OCI-LY7 (cell line): ENCODE measurements around the gene IGFL4. TPM values are rescaled to one million over a fixed set of nuclear protein-coding genes. Genes with fewer than 3 reads are reported as not detected.

Source experiments
- BruUV-seq: library from RNA; stranded (reverse); fragments of 400-500 nt; replicated peaks from 2 replicates; lab custom pipeline; 2021; lab: Mats Ljungman, UMichigan
- CTCF ChIA-PET: fragments of 300-600 bp; sonication (Branson Sonifier 250); formaldehyde crosslinking; loops from one replicate; lab custom pipeline; 2022; ENCODE audit warnings: antibody characterized with exemption; ENCODE audit not compliant: unreplicated experiment; lab: Charles Lee
- POLR2A ChIA-PET: fragments of 300-600 bp; sonication (Branson Sonifier 250); formaldehyde crosslinking; loops from one replicate; lab custom pipeline; 2022; ENCODE audit warnings: antibody characterized with exemption; lab: Charles Lee
- DNase-seq: peaks from one replicate; pipeline ENCODE4 v3.0.0-alpha.2; 2015; ENCODE audit warnings: low spot score
- H2AFZ ChIP-seq: fragments of 200-600 bp; sonication (generic), shearing (Covaris generic); 2 replicates; pipeline ENCODE4 v1.6.1; 2014; ENCODE audit warnings: mild to moderate bottlenecking, antibody characterized with exemption, low read length, moderate library complexity
- H3K27ac ChIP-seq: fragments of 200-600 bp; sonication (generic); 2 replicates; pipeline ENCODE4 v1.5.1; 2014; ENCODE audit warnings: mixed run types, low read depth, mild to moderate bottlenecking, moderate library complexity, low read length, inconsistent platforms; ENCODE audit not compliant: poor library complexity, severe bottlenecking
- H3K36me3 ChIP-seq: fragments of 200-600 bp; sonication (generic); 2 replicates; pipeline ENCODE4 v1.6.1; 2014; ENCODE audit warnings: mild to moderate bottlenecking, antibody characterized with exemption, low read length, moderate library complexity, mixed read lengths; ENCODE audit not compliant: insufficient read depth
- H3K4me1 ChIP-seq: fragments of 200-600 bp; sonication (generic); 2 replicates; pipeline ENCODE4 v1.5.1; 2014; ENCODE audit warnings: mild to moderate bottlenecking, low read length; ENCODE audit not compliant: insufficient read depth, poor library complexity, severe bottlenecking
- H3K4me2 ChIP-seq: fragments of 200-600 bp; sonication (generic); 2 replicates; pipeline ENCODE4 v1.6.1; 2014; ENCODE audit warnings: mild to moderate bottlenecking, low read length
- H3K4me3 ChIP-seq: fragments of 200-600 bp; sonication (generic); 2 replicates; pipeline ENCODE4 v1.5.1; 2014; ENCODE audit warnings: mild to moderate bottlenecking, low read depth, low read length; ENCODE audit not compliant: poor library complexity, severe bottlenecking
- H3K79me2 ChIP-seq: fragments of 200-600 bp; sonication (generic); 2 replicates; pipeline ENCODE4 v1.6.1; 2016; ENCODE audit warnings: low read depth, mild to moderate bottlenecking, low read length, moderate library complexity, mixed read lengths; ENCODE audit not compliant: insufficient read depth
- H3K9me2 ChIP-seq: fragments of 200-600 bp; sonication (generic); 2 replicates; pipeline ENCODE4 v1.6.1; 2016; ENCODE audit warnings: mild to moderate bottlenecking, low read length, mixed read lengths; ENCODE audit not compliant: insufficient read depth
- H3K9me3 ChIP-seq: fragments of 200-600 bp; sonication (generic); 2 replicates; pipeline ENCODE4 v1.6.1; 2014; ENCODE audit warnings: mild to moderate bottlenecking, mixed run types, low read length, mixed read lengths
- H4K20me1 ChIP-seq: fragments of 200-600 bp; sonication (generic); 2 replicates; pipeline ENCODE4 v1.6.1; 2014; ENCODE audit warnings: mild to moderate bottlenecking, antibody characterized with exemption, low read length, moderate library complexity, mixed read lengths; ENCODE audit not compliant: insufficient read depth
- EZH2phosphoT487 ChIP-seq: fragments of 200-600 bp; sonication (generic); IDR thresholded peaks from 2 replicates; pipeline ENCODE4 v1.6.1; 2018; ENCODE audit warnings: low read depth, borderline replicate concordance, mild to moderate bottlenecking, mixed run types, antibody characterized with exemption, low read length, moderate library complexity, mixed read lengths
- intact Hi-C: fragments of 100-400 bp; cut with micrococcal nuclease; formaldehyde crosslinking; loops from one replicate; pipeline ENCODE4 v1.10.0; 2022; ENCODE audit not compliant: unreplicated experiment
- total RNA-seq, 2 experiments: library from RNA; depleted of rRNA in 1 of 2; stranded (reverse); fragments of >200 nt in 1 of 2; shearing (Covaris generic) in 1 of 2; gene quantifications; 2 replicates each; pipeline ENCODE4 v1.2.3, GENCODE V29; 2014 to 2022
- TF ChIP-seq, protein P1 (sequence below): fragments of 200-600 bp; sonication (generic); conservative IDR thresholded peaks from 2 replicates; pipeline ENCODE4 v1.5.1; 2014; ENCODE audit warnings: mild to moderate bottlenecking, antibody characterized with exemption, low read length, moderate library complexity, mixed read lengths

Gene IGFL4
- total RNA-seq, 2 experiments from 2014 or later, result not detected

DNA sequence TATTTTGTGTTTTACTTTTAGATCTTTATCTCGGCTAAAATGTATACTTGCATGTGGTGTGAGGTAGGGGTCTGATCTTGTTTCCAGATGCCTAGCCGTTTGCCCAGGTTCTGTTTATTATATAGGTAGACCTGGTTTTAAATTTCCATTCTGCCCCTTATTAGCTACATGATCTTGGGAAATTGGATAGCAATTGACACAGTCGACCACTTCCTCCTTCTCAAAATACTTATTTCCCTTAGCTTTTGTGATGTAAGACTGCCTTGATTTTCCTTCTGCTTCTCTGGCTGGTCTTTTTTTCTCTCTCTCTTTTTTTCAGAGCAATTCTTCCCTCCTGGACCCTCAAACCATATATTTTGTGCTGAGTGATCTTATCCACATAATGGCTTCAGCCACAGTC is 15.0 kb downstream of the IGFL4 start:
- peaks cover 4% of the 10 kb centered on the region; the same call in 1 of the 2 replicates for H3K9me3 ChIP-seq
- intact Hi-C loops, result loop anchor here (10.0 kb wide), 1 partner anchor 159 kb away; no protein-coding TSS in a partner anchor
- no peaks in the 10 kb centered on the region for H4K20me1 ChIP-seq
- DNase-seq, result no peak
- no peak for TF ChIP-seq EZH2phosphoT487
- TF ChIP-seq, protein P1, sequence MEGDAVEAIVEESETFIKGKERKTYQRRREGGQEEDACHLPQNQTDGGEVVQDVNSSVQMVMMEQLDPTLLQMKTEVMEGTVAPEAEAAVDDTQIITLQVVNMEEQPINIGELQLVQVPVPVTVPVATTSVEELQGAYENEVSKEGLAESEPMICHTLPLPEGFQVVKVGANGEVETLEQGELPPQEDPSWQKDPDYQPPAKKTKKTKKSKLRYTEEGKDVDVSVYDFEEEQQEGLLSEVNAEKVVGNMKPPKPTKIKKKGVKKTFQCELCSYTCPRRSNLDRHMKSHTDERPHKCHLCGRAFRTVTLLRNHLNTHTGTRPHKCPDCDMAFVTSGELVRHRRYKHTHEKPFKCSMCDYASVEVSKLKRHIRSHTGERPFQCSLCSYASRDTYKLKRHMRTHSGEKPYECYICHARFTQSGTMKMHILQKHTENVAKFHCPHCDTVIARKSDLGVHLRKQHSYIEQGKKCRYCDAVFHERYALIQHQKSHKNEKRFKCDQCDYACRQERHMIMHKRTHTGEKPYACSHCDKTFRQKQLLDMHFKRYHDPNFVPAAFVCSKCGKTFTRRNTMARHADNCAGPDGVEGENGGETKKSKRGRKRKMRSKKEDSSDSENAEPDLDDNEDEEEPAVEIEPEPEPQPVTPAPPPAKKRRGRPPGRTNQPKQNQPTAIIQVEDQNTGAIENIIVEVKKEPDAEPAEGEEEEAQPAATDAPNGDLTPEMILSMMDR, result no peak
- H3K4me1 ChIP-seq, result no peaks in the 10 kb centered on the region
- POLR2A ChIA-PET, result no interaction called here
- CTCF ChIA-PET, result no interaction called here
- no peaks in the 10 kb centered on the region for H3K79me2 ChIP-seq
- BruUV-seq, result no TSS peak
- H3K9me2 ChIP-seq, result no peaks in the 10 kb centered on the region
- H3K36me3 ChIP-seq, result peaks cover 8% of the 10 kb centered on the region; the same call in 1 of the 2 replicates
- H3K4me3 ChIP-seq, result no peak overlapping the region
- no peak overlapping the region for H3K27ac ChIP-seq
- H2AFZ ChIP-seq, result no peak overlapping the region
- no peak overlapping the region for H3K4me2 ChIP-seq

DNA sequence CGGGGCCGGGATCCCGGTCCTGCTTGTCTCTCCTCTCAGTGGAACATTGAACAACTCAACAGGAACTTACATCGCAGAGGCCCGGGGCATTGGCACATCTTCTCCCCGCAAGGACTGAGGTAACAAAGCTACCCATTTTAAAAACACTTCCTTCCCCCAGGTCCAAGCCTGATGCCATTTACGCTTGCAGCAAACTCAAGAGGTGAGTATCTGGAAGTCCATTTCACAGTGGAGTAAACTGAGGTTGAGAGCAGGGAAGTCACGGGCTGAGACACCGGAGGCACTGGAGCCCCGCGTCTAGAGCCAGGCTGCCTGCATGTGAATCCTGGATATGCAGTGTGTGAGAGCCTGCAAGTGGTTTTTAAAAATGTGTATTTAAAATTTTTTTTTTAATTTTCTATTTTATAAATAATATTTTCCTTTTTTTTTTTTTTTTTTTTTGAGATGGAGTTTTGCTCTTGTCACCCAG is 17.5 kb downstream of the IGFL4 start:
- H3K9me3 ChIP-seq, result no peaks in the 10 kb centered on the region
- no TSS peak for BruUV-seq
- H3K27ac ChIP-seq, result no peak overlapping the region
- peaks cover 5% of the 10 kb centered on the region; the same call in 1 of the 2 replicates for H3K36me3 ChIP-seq
- POLR2A ChIA-PET, result no interaction called here
- H3K4me1 ChIP-seq, result no peaks in the 10 kb centered on the region
- no peaks in the 10 kb centered on the region for H3K79me2 ChIP-seq
- no peak overlapping the region for H2AFZ ChIP-seq
- TF ChIP-seq EZH2phosphoT487, result no peak
- TF ChIP-seq, protein P1, result no peak
- intact Hi-C loops, result loop anchor here (10.0 kb wide), 1 partner anchor 161 kb away; no protein-coding TSS in a partner anchor
- H3K4me3 ChIP-seq, result no peak overlapping the region
- DNase-seq, result no peak
- no peaks in the 10 kb centered on the region for H4K20me1 ChIP-seq
- CTCF ChIA-PET, result no interaction called here
- no peak overlapping the region for H3K4me2 ChIP-seq
- H3K9me2 ChIP-seq, result no peaks in the 10 kb centered on the region

DNA sequence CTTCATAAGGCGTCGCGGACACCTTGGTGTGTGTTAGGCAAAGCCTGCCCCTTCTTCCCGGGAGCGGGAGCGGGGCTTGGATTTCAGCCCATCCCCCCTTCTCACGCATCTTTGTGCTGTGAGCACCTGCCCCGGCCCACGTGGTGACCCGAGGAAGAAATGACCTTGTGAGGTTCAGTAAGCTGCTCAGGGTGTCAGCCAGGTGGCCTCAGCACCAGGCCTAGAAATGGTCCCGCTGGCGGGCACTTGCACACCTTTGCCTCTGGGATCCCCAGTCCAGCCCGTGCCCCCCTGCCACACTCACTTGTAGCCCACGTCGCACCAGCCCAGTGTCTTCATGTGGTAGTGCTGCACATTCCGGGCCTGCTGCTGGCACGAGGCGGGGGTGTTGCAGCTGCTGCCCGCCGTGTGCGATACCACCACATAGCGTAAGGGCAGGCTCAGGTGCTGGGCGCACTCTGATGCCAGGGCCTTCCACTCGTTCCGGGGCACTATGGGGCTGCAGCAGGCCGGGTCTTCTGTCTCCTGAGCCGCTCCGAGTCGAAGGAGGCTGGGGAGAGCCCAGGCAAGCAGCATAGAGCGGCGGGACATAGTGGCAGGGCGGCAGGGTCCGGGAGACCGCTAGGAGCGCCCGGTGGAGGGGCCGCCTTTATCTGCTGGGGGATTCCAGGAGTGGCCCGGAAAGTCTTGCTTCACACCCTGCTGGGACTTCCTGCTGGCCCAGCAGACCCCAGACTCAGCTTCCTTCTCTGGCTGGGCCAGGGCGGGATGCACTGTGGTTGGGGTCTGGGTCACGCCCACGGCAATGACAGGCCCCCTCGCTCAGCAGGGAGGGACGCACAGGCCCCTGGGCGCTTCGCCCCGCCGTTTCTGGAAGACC is 18.1 kb downstream of the IGFL4 start, which contains the start of gene PGLYRP1:
Gene PGLYRP1 (minus strand): TSS at position 623 of the 880 bp plus-strand sequence. CDS start 32 bp downstream, at position 591.
- ChIA-PET CTCF (no interaction called here), POLR2A (no interaction called here)
- H3K9me2 ChIP-seq, result no peaks in the 10 kb centered on the region
- no peaks in the 10 kb centered on the region for H3K4me1 ChIP-seq
- no peak within 1 kb of the TSS for H3K4me2 ChIP-seq
- BruUV-seq, result no TSS peak
- H3K27ac ChIP-seq, result no peak within 1 kb of the TSS
- DNase-seq, result no peak
- TF ChIP-seq EZH2phosphoT487, result no peak
- peaks cover 5% of the 10 kb centered on the region; the same call in 1 of the 2 replicates for H3K36me3 ChIP-seq
- intact Hi-C loops, result loop anchor here (10.0 kb wide), 1 partner anchor 162 kb away; no protein-coding TSS in a partner anchor
- no peaks in the 10 kb centered on the region for H3K79me2 ChIP-seq
- no peaks in the 10 kb centered on the region for H4K20me1 ChIP-seq
- no peak within 1 kb of the TSS for H3K4me3 ChIP-seq
- H3K9me3 ChIP-seq, result no peaks in the 10 kb centered on the region
- H2AFZ ChIP-seq, result no peak within 1 kb of the TSS
